Activated gamma-delta T cell treated with Interleukin-2 at 50 U/mL for 16 hours (primary cell): Measurements from ENCODE around the gene ARRDC3.
"Not testable (repeated sequence)": the region's sequence is repeated elsewhere in the genome, so short reads cannot be mapped to it uniquely, and the experiment has no call there.

Experiments used
- DNase-seq: peaks from one replicate; pipeline ENCODE4 v3.0.0-alpha.2; 2020

ARRDC3 gene

DNA sequence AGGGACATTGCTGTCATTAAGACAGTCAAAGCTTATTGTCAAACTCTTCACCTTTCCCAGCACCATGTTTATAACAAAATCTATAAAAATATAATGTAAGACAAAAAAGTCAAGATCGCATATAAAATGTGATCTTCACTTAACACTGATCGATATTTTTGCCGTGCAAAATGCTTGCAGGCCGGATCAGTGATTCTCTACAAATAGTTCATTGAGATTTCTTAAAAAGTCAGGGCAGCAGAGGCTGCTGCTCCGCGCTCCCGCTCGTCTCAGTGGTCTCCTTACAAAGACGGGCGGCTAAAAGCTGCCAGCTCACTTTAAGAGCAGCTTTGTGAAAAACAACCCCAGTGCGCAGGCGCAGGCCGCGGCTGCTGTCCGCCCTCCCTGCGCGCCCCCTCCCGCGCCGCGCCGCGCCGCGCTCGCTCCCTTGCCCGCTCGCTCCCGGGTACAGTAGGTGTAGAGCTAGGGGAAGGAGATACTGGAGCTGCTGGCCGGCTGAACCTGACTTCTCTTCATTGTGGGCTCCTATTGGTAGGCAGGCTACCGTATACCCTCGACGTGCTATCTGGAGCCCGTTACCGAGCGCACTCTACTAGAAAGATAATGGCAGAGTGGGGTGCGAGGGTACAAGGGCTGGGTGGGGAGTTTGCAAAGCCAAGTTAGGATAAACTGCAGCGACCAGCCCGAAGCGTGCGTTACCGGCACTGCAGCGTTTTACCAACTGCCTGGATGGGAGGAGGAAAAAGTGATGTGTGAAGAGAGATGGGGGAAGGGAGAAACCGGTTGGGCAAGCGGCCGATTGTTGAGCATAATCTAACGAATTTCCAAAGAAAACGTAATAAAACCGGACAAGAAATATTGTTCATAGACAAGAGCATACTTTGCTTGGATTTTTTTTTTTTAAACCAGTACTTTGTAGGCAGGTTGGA lies at the start of gene ARRDC3:
ARRDC3 (minus strand) TSS at position 291 of the 929 bp plus-strand sequence; CDS start at position 66, 225 bp downstream.
- peak; percentile 95 for DNase-seq

- DNase-seq, result no peak
These were observed 47.8 kb upstream of the ARRDC3 start for GRCh38 chr5:91430949-91431348.

DNA sequence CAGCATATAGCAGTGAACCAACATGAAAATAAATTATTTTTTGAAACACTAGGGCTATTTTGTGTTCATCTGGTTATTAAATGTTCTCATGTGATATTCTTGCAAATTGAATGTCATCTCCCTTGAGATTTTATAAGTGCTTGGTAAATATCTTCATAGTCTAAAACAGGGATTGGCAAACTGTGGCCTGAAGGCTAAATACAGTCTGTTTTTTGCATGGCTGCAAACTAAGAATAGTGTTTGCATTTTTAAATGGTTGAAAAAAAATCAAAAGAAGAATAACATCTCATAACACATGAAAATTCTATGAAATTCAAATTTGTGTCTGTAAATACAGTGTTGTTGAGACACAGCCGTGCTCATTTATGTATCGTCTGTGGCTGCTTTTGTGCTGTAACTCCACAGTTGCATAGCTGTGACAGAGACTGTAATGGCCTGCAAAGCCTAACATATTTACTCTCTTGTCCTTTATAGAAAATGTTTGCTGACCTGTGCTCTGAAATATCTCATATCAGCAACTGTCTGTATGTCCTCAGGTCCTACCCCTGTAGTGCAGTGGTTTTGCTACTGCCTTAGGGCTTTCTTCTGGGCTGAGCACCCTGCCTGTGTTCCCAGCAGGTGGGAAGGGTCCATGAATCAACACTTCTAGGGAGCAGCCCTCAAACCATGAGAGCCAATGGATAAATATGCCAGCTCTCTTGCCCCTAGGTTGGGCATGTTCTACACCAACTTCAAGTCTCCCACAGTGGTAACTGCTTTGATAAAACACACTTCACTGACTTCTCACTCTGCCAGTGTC lies 41.7 kb upstream of the ARRDC3 start:
- DNase-seq, result no peak

- no peak for DNase-seq
These were observed 40.8 kb upstream of the ARRDC3 start for GRCh38 chr5:91423871-91424270.

- no peak for DNase-seq
These were observed 37.8 kb upstream of the ARRDC3 start for GRCh38 chr5:91420879-91421278.

GRCh38 chr5:91419571-91420537 lies 36.7 kb upstream of the ARRDC3 start:
- peak; percentile 76 for DNase-seq

DNA sequence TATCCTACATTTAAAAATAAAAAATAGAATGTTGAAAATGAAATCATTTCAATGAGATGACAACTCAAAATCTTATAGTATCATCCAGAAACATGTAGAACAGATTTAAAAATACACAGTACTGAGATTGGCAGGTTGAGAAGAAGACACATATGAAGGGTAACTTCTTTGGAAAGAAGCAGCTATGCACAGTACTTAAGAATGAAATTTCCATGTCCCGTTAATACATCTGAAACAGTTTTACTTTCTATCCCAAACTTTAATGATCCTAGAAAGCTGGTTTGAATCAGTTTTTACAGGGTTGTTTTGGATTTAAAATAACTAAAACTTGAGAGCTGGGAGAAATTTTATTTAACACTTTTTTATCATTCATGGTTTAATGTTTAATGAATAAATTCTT lies 36.0 kb upstream of the ARRDC3 start:
- no peak for DNase-seq

DNA sequence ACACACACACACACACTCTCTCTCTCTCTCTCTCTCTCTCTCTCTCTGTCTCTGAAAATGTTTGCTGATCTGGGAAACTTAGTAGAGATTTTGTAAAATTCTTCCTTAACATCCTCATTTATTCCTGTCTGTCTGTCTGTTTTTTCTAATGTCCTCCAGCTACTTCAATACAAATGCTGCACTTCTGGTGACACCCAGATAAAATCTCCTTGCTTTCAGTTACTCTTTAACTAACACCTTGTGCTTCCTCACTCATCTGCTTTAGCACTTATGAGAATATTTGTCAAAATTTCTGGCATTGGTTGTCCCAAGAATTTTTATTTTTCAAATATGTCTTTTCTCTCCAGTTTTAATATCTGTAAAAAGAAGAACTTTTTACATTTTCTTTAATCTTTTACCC lies 35.0 kb upstream of the ARRDC3 start:
- DNase-seq, result no peak

DNA sequence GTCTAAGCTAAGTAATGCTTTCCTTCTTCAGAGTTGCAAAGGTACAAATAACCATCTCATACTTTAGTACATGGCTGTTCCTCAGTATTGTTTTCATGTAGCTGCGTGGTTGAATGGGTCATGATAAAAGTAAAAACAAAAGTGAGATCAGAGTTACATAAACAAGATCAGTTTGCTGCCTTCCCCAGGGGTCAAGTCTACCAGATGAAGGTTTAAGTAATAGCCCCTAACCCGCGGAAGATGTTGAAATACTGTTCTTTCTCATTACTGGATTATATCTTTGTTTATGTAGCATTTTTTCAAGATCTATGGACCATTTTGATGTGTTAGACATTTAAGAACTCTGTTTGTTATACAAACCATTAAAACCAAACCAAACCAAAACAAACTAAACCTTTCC lies 34.1 kb upstream of the ARRDC3 start:
- DNase-seq, result no peak

DNA sequence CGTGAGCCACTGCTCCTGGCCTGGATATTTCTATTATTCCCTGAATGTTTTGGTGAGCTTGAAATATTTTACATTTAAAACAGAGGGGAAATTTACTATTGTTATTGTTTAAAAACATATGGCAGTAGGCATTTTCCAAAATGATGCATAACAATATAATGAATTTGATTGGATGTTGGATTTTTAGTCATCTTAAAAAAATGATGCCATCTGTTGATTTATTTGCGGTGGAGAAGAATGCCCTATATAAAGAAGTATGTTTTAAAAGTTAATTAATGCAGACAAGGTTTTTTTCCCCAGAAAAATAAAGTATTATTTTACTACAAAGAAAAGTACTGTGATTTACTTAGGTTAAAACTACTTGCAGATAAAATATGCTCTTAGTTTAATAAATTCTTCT lies 33.4 kb upstream of the ARRDC3 start:
- DNase-seq, result no peak

DNA sequence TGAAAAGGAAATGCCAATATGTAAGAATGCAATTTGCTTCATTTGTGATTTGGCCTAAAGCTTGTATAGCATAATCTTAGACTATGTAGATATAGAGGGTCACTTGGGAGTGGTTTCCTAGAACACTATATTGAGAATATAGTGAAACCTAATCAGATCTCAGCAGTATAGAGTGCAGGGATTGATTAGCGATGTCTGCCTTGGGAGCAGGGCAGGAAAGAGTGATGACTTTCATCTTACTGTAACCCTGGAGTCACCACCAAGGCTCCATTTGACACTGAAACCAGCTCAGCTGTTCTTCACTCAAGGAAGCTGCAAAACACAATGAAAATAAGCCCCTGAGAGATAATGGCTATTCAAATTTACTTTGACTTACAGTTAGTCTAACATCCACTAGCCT lies 26.2 kb upstream of the ARRDC3 start:
- DNase-seq, result no peak

- no peak for DNase-seq
These were observed 25.6 kb upstream of the ARRDC3 start for GRCh38 chr5:91408710-91409109.

DNA sequence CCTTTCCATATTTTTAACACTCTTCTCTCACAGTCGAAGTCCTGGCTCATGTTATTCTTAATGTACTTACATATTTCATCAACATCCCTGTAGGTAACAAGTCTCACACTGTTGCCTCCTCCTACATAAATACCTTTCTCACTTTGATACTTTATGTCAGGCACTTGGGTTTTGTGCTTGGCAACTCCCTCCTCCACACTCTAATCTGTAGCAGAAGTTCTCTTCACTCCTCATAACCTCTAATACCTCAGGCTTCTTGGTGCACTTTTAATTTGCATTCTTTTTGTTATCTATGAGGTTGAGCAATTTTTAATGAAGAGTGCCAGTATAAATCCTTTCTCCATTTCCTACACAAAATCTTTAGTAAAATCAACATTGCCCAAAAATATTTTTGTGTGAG lies 24.1 kb upstream of the ARRDC3 start:
- DNase-seq, result no peak

DNA sequence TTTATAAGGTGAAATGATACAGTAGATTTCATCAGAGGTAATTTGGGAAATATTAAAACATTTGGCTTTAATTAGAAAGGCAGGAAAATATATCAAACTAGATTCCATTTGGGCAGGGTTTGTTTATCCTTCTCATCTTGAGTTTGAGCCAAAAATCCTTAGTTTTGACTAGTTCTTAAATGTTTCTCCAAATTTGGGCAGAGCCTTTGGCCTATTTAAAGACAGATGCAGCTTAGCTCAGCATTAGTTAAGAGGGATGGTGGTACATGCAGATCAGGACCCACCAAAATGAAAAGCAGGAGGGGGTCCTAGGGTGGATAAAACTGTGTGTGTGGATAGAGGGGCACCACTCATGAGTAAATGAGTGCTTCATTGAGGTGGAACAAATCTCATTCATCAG lies 20.3 kb upstream of the ARRDC3 start:
- DNase-seq, result no peak

DNA sequence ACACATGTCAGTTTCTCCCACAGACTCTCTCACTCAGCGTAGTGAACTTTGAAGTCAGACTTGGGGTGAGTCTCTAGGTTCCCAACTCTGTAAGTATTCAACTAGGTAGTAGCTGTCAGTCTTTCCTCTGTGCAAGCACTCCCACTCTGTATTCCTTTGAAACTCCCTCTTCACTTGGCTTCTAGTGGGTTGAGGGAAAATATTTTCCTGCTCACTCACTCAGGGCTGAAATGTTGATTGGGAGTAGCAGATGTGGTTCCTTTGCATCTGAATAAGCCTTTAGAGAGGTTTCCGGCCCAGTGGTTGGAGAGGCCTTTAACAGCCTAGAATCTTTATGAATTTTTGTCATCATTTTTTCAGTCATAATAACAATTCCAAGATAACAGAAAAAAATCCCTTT lies 18.1 kb upstream of the ARRDC3 start:
- DNase-seq, result no peak

- DNase-seq, result no peak
These were observed 14.7 kb upstream of the ARRDC3 start for GRCh38 chr5:91397791-91398190.

DNA sequence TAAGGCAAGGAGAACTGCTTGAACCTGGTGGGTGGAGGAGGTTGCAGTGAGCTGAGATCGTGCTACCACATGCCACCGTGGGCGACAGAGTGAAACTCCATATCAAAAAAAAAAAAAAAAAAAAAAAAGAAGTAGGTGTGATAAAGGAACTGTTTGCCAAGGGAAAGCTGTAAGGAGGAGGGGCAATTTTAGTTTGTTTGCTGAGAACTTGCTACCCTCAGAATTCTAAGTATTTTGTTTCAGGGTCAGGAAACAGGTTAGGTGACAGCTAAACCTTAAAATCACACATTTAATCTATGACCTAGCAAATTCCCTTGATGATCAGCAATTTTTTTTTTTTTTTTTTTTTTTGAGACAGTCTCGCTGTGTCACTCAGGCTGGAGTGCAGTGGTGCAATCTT lies 7.2 kb upstream of the ARRDC3 start:
- DNase-seq, result no peak

GRCh38 chr5:91389555-91389954 lies 6.4 kb upstream of the ARRDC3 start:
- not testable (repeated sequence) for DNase-seq

DNA sequence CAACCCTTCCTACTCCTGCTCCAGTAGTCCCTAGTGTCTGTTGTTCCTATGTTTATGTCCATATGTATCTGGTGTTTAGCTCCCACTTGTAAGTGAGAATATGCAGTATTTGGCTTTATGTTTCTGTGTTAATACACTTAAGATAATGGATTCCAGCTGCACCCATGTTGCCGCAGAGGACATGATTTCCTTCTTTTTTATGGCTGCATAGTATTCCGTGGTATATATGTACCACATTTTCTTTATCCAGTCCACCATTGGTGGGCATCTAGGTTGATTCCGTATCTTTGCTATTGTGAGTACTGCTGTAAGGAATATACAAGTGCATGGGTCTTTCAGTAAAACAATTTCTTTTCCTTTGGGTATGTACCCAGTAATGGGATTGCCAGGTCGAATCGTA lies 5.2 kb upstream of the ARRDC3 start:
- DNase-seq, result no peak

DNA sequence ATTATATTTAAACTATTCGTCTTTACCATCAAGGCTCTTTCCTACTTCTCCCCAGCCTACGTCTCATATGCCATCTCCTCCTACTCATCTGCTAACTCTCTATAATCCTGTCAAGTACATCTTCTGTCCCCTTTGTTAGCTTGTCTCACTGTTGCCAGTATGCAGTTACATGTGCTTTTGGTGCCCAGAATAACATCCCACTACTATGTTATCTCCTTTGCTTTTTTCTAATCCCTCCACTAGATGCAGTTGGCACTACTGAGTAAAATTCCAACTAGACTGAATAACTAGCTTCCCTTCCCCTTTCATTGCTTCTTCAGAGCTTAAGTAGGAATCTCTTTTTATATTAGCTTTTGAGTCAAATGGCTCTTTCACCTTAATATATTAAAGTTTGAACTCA lies 3.0 kb upstream of the ARRDC3 start:
- DNase-seq, result no peak

DNA sequence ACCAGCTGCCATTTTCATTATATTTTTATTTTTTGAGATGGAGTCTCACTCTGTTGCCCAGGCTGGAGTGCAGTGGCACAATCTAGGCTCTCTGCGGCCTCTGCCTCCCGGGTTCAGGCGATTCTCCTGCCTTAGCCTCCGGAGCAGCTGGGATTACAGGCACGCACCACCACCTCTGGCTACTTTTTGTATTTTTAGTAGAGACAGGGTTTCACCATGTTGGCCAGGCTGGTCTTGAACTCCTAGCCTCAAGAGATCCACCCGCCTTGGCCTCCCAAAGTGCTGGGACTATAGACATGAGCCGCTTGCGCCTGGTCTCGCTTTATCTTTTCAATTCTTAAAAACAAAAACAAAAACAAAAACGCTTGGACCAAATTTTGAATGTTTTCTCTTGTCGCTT lies 2.5 kb upstream of the ARRDC3 start:
- DNase-seq, result not testable (repeated sequence)

DNA sequence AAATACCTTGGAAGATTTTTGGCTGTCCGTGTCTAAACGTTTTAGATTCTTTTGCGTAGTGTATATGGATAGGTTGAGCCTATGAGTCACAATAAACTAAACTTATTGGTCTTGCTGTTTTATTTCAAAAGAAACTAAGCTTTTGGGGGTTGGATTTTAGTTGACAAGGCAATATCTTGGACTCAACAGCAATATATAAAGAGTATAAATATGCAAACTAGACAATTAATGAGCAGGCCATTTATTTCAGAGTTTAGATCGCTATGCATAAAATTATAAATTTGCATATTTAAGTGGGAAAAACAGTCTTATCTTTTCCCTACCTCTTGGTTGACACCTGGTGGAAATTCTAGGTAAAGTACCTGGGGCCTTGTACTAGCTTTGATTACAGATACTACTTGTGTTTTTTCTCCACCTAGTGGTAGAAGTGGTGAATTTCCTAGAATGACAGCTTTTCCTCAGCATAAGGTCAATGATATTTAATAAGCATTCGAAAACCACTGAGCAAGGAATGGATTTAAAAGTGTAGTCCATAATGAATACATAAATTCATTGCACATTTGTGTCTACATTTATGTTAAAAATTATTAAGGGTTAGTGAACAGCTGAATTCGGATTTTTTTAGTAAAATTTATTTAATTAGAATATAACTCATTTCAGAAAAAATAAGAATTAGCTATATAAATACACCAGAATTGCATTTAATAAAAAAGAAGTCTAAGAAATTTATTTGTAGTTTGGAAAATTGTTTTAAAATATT lies 1.7 kb upstream of the ARRDC3 start:
- DNase-seq, result peak; percentile 15
